ENCODE results near the gene SEMA4A. TPM values are rescaled to one million over a fixed set of nuclear protein-coding genes. Genes with fewer than 3 reads are reported as not detected.

Gene SEMA4A
- polyA plus RNA-seq, 1 of the 3 experiments (the other 2 are of a cell fraction): 1.3 TPM

GRCh38 chr1:156193208-156193487, 39.8 kb downstream of the SEMA4A start:
- peak overlapping the region; percentile 56 to 92 for H3K27ac ChIP-seq (ENCODE audit: low read depth in 2 of 2, low read length in 1 of 2)
- H4K20me1 ChIP-seq (ENCODE audit: insufficient read depth): no peaks in the 10 kb centered on the region
- 71% methylated on average over 7 of the region's 7 CpGs for WGBS (ENCODE audit: low lambda C conversion rate)
- POLR2A ChIA-PET: interaction anchor here (1.0 to 1.1 kb wide), 3 partner anchors 20 to 102 kb away, joined by 3 to 16 read pairs (median 3); partner anchors contain the start of genes GLMP and PMF1
- peak overlapping the region; percentile 74 for H3K4me2 ChIP-seq
- CTCF ChIA-PET: interaction anchor here (0.9 to 1.5 kb wide), 4 partner anchors 17 to 52 kb away, joined by 3 to 5 read pairs (median 4); partner anchors contain the start of gene PMF1
- DNase-seq: no peak
- peak overlapping the region; percentile 72 for H3K9ac ChIP-seq
- peaks cover 7 to 16% of the 10 kb centered on the region in 2 experiments; a peak in 2 of 4 replicates for H3K4me1 ChIP-seq (ENCODE audit: control insufficient read depth in 1 of 2, insufficient read depth in 2 of 2, low read depth in 1 of 2, low read length in 1 of 2)
- peak overlapping the region; percentile 69 to 78 for H3K4me3 ChIP-seq (ENCODE audit: low read depth in 2 of 2, low read length in 1 of 2)
- peaks cover 42% of the 10 kb centered on the region for H3K79me2 ChIP-seq (ENCODE audit: insufficient read depth)
- H3F3A ChIP-seq (replicated peaks; ENCODE audit: insufficient read depth): no peaks in the 10 kb centered on the region
- H3K9me2 ChIP-seq: no peaks in the 10 kb centered on the region
- H3K27me3 ChIP-seq (ENCODE audit: insufficient read depth): no peaks in the 10 kb centered on the region
- peaks cover 9 to 18% of the 10 kb centered on the region in 2 experiments for H3K36me3 ChIP-seq (replicated peaks in 1 of 2; ENCODE audit: control insufficient read depth in 1 of 2, insufficient read depth in 2 of 2, low read length in 1 of 2)
- no peak for TF ChIP-seq EZH2phosphoT487 (IDR thresholded peaks at IDR 0.05; ENCODE audit: borderline replicate concordance, low read depth)
- no peak for TF ChIP-seq CTCF (IDR thresholded peaks at IDR 0.05)
- TF ChIP-seq YY1 (IDR thresholded peaks at IDR 0.05; ENCODE audit: low read depth): no peak
- no peak for TF ChIP-seq NRF1 (IDR thresholded peaks at IDR 0.05; ENCODE audit: low read depth, low read length)
- TF ChIP-seq, protein P1, sequence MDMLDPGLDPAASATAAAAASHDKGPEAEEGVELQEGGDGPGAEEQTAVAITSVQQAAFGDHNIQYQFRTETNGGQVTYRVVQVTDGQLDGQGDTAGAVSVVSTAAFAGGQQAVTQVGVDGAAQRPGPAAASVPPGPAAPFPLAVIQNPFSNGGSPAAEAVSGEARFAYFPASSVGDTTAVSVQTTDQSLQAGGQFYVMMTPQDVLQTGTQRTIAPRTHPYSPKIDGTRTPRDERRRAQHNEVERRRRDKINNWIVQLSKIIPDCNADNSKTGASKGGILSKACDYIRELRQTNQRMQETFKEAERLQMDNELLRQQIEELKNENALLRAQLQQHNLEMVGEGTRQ (IDR thresholded peaks at IDR 0.05; ENCODE audit: borderline replicate concordance, low read depth, low read length): no peak
- TF ChIP-seq EP300 (IDR thresholded peaks at IDR 0.05; ENCODE audit: borderline replicate concordance in 1 of 2, low read depth in 1 of 2, low read length in 1 of 2): no peak
- TF ChIP-seq GATA2 (CRISPR knock-in tag; IDR thresholded peaks at IDR 0.05): no peak
- TF ChIP-seq CHD2 (IDR thresholded peaks at IDR 0.05; ENCODE audit: low read length, partially characterized antibody): no peak
- TF ChIP-seq PBX3 (IDR thresholded peaks at IDR 0.05): no peak
- no peak for TF ChIP-seq POLR2AphosphoS5 (IDR thresholded peaks at IDR 0.05; ENCODE audit: low read depth, low read length)
- peak overlapping the region; percentile 96 for H2AFZ ChIP-seq (ENCODE audit: low read depth)
- H3K9me3 ChIP-seq: no peaks in the 10 kb centered on the region

- ChIA-PET POLR2A (interaction anchor here (0.6 to 1.5 kb wide), 6 partner anchors 10 to 102 kb away, joined by 3 to 16 read pairs (median 4); partner anchors contain the start of genes GLMP and PMF1), CTCF (interaction anchor here (0.9 to 1.5 kb wide), 7 partner anchors 18 to 126 kb away, joined by 3 to 5 read pairs (median 4); partner anchors contain the start of gene PMF1)
- Histone ChIP-seq H3K27ac (ENCODE audit: low read depth in 2 of 2, low read length in 1 of 2) (peak within 1 kb of the TSS; percentile 67 to 92), H2AFZ (ENCODE audit: low read depth) (peak within 1 kb of the TSS; percentile 96), H3F3A (replicated peaks; ENCODE audit: insufficient read depth) (no peaks in the 10 kb centered on the region), H3K9me2 (no peaks in the 10 kb centered on the region), H3K4me3 (ENCODE audit: low read depth in 2 of 2, low read length in 1 of 2) (peak within 1 kb of the TSS; percentile 69 to 78), H3K79me2 (ENCODE audit: insufficient read depth) (peaks cover 47% of the 10 kb centered on the region), H3K4me2 (peak within 1 kb of the TSS; percentile 92), H4K20me1 (ENCODE audit: insufficient read depth) (0 out of 2 replicates have a peak, but pooled peaks cover 1% of the 10 kb centered on the region), H3K9ac (peak within 1 kb of the TSS; percentile 81), H3K4me1 (ENCODE audit: control insufficient read depth in 1 of 2, insufficient read depth in 2 of 2, low read depth in 1 of 2, low read length in 1 of 2) (peaks cover 7 to 16% of the 10 kb centered on the region in 2 experiments; a peak in 2 of 4 replicates), H3K36me3 (replicated peaks in 1 of 2; ENCODE audit: control insufficient read depth in 1 of 2, insufficient read depth in 2 of 2, low read length in 1 of 2) (peaks cover 9 to 18% of the 10 kb centered on the region in 2 experiments), H3K9me3 (no peaks in the 10 kb centered on the region), H3K27me3 (ENCODE audit: insufficient read depth) (no peaks in the 10 kb centered on the region)
- DNase-seq: peak; percentile 92
- WGBS (ENCODE audit: low lambda C conversion rate): 4% methylated on average over 44 of the region's 59 CpGs
- TF ChIP-seq FOXJ3 (CRISPR knock-in tag; IDR thresholded peaks at IDR 0.05) (no peak), EP300 (IDR thresholded peaks at IDR 0.05; ENCODE audit: borderline replicate concordance in 1 of 2, low read depth in 1 of 2, low read length in 1 of 2) (no peak), TCF12 (IDR thresholded peaks at IDR 0.05) (no peak), GATA2 (CRISPR knock-in tag; IDR thresholded peaks at IDR 0.05) (no peak), RAD21 (IDR thresholded peaks at IDR 0.05; ENCODE audit: low read length) (no peak), NFIC (IDR thresholded peaks at IDR 0.05; ENCODE audit: borderline replicate concordance) (no peak), RXRA (IDR thresholded peaks at IDR 0.05; ENCODE audit: borderline replicate concordance, low read depth) (no peak), CHD2 (IDR thresholded peaks at IDR 0.05; ENCODE audit: low read length, partially characterized antibody) (peak; percentile 76), MEF2A (IDR thresholded peaks at IDR 0.05; ENCODE audit: borderline replicate concordance, low read depth) (no peak), ELF1 (IDR thresholded peaks at IDR 0.05) (peak; percentile 80), FOXM1 (IDR thresholded peaks at IDR 0.05; ENCODE audit: low read depth) (no peak), NRF1 (IDR thresholded peaks at IDR 0.05; ENCODE audit: low read depth, low read length) (peak; percentile 54; the same call in 1 of the 2 replicates), MAX (IDR thresholded peaks at IDR 0.05; ENCODE audit: low read depth) (peak; percentile 52; the same call in 1 of the 2 replicates), PBX3 (IDR thresholded peaks at IDR 0.05) (peak; percentile 82)
- TF ChIP-seq, protein P1 (IDR thresholded peaks at IDR 0.05; ENCODE audit: borderline replicate concordance, low read depth, low read length): no peak
Measured at GRCh38 chr1:156193488-156194299, 40.3 kb downstream of the SEMA4A start, which contains the start of gene SLC25A44. TSS of gene SLC25A44 (plus strand) at chr1:156194104. CDS start at chr1:156199848, 5,744 bp downstream.
